Endodermal cell (in vitro differentiated cells): ENCODE measurements around the gene ZNF618. TPM values are rescaled to one million over a fixed set of nuclear protein-coding genes. Genes with fewer than 3 reads are reported as not detected.

Source experiments
- DNase-seq: peaks from one replicate; pipeline ENCODE4 v3.0.0-alpha.2; 2017
- H3K27ac ChIP-seq: 2 replicates; pipeline ENCODE4 v1.5.1; 2013; ENCODE audit warnings: mild to moderate bottlenecking, low read depth, low read length, moderate library complexity
- H3K27me3 ChIP-seq: 2 replicates; pipeline ENCODE4 v1.6.1; 2013; ENCODE audit warnings: mild to moderate bottlenecking, low read length, moderate library complexity; ENCODE audit not compliant: insufficient read depth, control insufficient read depth, poor library complexity, severe bottlenecking
- H3K36me3 ChIP-seq: 2 replicates; pipeline ENCODE4 v1.7.0; 2013; ENCODE audit warnings: mild to moderate bottlenecking, low read length, moderate library complexity; ENCODE audit not compliant: control insufficient read depth, insufficient read depth
- H3K4me1 ChIP-seq: one replicate; pipeline ENCODE4 v1.7.0; 2013; ENCODE audit warnings: low read length; ENCODE audit not compliant: control insufficient read depth, insufficient read depth
- H3K4me3 ChIP-seq: 2 replicates; pipeline ENCODE4 v1.5.1; 2013; ENCODE audit warnings: mild to moderate bottlenecking, low read length, moderate library complexity
- H3K9ac ChIP-seq: 2 replicates; pipeline ENCODE4 v1.6.1; 2013; ENCODE audit warnings: mild to moderate bottlenecking, low read length, moderate library complexity; ENCODE audit not compliant: poor library complexity, severe bottlenecking; ENCODE audit errors: extremely low read depth
- H3K9me3 ChIP-seq: 2 replicates; pipeline ENCODE4 v1.6.1; 2013; ENCODE audit warnings: mild to moderate bottlenecking, low read length, moderate library complexity; ENCODE audit not compliant: control insufficient read depth
- H3K27ac Mint-ChIP-seq: 2 replicates; pipeline ENCODE4 v1.8.0; 2020; ENCODE audit warnings: mixed read lengths
- H3K27me3 Mint-ChIP-seq: 2 replicates; pipeline ENCODE4 v1.8.0; 2021; ENCODE audit warnings: mild to moderate bottlenecking, mixed read lengths; ENCODE audit not compliant: insufficient read depth
- H3K36me3 Mint-ChIP-seq: 2 replicates; pipeline ENCODE4 v1.8.0; 2020; ENCODE audit warnings: low read depth, mixed read lengths
- H3K4me1 Mint-ChIP-seq: 2 replicates; pipeline ENCODE4 v1.8.0; 2020; ENCODE audit warnings: mixed read lengths
- H3K4me3 Mint-ChIP-seq: 2 replicates; pipeline ENCODE4 v1.8.0; 2020; ENCODE audit warnings: mild to moderate bottlenecking, moderate library complexity, mixed read lengths
- H3K9me3 Mint-ChIP-seq: 2 replicates; pipeline ENCODE4 v1.8.0; 2020; ENCODE audit warnings: mild to moderate bottlenecking, mixed read lengths
- WGBS, 2 experiments: methylation state at CpG; one replicate each; pipeline versions ENCODE4 v1.1.5 to v1.1.7; 2013; ENCODE audit warnings: missing lambda C conversion rate in 2 of 2, mixed read lengths in 1 of 2; ENCODE audit not compliant: insufficient coverage in 1 of 2, insufficient read length in 1 of 2; 5-methylcytosine and 5-hydroxymethylcytosine counted together
- total RNA-seq, 2 donors: library from RNA; stranded (reverse); fragmentation: NEBNext Ultra II Directional in 1 of 2; extraction: Animal tissue kit (Norgen Biotek cat#: 25700) in 1 of 2; gene quantifications; 2 replicates in 1 of 2; 3 replicates in 1 of 2; pipeline ENCODE4 v1.2.1, GENCODE V29; 2021
- TF ChIP-seq, protein P1 (sequence below): fragments of 200-600 bp; sonication (generic); conservative IDR thresholded peaks from 2 replicates; pipeline ENCODE4 v1.5.0; 2021; ENCODE audit warnings: antibody characterized with exemption, mild to moderate bottlenecking

ZNF618 gene
- total RNA-seq, 2 donors from 2014 or later, result 34.5 to 37.5 TPM

DNA sequence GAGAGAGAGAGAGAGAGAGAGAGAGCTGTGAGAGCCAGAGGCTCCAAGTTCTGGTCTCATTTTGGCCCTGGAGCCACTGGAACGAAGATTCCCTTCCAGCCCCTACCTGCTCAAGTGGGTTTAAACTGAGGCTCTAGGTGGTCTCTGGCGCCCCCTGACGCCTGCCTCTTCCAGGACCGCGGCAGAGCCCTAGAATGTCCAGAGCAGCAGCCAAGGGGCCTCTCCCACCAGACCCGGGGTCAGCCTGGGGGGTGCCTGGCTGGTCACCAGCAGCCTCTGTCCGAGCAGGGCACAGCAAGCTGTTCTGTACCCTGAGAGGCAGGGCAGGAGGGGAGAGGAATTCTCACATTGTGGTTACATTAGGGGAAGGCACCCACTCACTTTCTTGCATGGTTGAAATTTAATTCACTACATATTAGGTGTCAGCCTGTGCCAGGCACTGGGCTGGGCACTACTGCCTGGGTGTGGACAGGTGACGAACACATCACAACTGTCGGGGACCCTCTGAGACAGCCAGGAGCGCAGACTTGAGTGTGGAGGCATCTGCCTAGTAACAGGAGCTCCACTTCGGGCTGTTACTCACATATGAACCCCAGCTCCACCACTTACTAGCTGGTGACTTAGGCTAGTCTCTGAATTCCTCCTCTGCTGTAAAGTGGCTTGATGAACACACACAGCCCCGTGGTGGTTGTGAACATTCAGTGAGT lies 157.4 kb downstream of the ZNF618 start:
- no peak overlapping the region for H3K4me3 Mint-ChIP-seq
- Histone ChIP-seq H3K27ac (no peak overlapping the region), H3K9me3 (no peaks in the 10 kb centered on the region), H3K4me3 (no peak overlapping the region), H3K36me3 (peaks cover 43% of the 10 kb centered on the region), H3K4me1 (no peaks in the 10 kb centered on the region), H3K27me3 (no peaks in the 10 kb centered on the region), H3K9ac (no peak overlapping the region)
- H3K27me3 Mint-ChIP-seq, result no peaks in the 10 kb centered on the region
- peak overlapping the region; percentile 61 for H3K27ac Mint-ChIP-seq
- TF ChIP-seq, protein P1, sequence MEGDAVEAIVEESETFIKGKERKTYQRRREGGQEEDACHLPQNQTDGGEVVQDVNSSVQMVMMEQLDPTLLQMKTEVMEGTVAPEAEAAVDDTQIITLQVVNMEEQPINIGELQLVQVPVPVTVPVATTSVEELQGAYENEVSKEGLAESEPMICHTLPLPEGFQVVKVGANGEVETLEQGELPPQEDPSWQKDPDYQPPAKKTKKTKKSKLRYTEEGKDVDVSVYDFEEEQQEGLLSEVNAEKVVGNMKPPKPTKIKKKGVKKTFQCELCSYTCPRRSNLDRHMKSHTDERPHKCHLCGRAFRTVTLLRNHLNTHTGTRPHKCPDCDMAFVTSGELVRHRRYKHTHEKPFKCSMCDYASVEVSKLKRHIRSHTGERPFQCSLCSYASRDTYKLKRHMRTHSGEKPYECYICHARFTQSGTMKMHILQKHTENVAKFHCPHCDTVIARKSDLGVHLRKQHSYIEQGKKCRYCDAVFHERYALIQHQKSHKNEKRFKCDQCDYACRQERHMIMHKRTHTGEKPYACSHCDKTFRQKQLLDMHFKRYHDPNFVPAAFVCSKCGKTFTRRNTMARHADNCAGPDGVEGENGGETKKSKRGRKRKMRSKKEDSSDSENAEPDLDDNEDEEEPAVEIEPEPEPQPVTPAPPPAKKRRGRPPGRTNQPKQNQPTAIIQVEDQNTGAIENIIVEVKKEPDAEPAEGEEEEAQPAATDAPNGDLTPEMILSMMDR, result peak; percentile 80
- peak; percentile 87 for DNase-seq
- H3K4me1 Mint-ChIP-seq, result no peaks in the 10 kb centered on the region
- H3K36me3 Mint-ChIP-seq, result peaks cover 57% of the 10 kb centered on the region
- no peaks in the 10 kb centered on the region for H3K9me3 Mint-ChIP-seq
- 75 to 100% methylated on average over 3 to 12 of the region's 12 CpGs for WGBS, 2 experiments

DNA sequence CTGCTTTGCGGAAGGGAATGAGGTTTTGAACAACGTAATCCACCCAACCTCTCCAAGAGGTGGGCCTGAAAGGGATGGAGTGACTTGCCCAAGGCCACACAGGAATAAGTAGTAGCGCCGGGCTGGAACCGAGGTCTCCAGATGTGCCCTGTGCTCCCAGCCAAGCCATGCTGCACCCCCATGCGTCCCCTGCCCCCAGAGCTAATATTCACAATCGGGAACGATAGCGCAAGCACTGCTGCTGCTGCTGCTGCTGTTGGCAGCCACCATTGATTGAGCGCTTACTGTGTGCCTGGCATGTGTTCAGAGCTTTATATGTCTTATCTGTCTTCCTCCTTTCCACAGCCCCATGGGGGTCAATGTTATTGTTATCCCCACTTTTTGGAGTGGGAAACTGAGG lies 158.1 kb downstream of the ZNF618 start:
- H3K4me3 Mint-ChIP-seq, result no peak overlapping the region
- no peak overlapping the region for H3K27ac Mint-ChIP-seq
- Histone ChIP-seq H3K36me3 (peaks cover 47% of the 10 kb centered on the region), H3K4me3 (no peak overlapping the region), H3K9me3 (no peaks in the 10 kb centered on the region), H3K9ac (no peak overlapping the region), H3K27ac (no peak overlapping the region), H3K27me3 (no peaks in the 10 kb centered on the region), H3K4me1 (no peaks in the 10 kb centered on the region)
- H3K4me1 Mint-ChIP-seq, result no peaks in the 10 kb centered on the region
- WGBS, 2 experiments, result 96 to 100% methylated on average over 5 to 10 of the region's 10 CpGs
- DNase-seq, result peak; percentile 13
- TF ChIP-seq, protein P1, result no peak
- peaks cover 58% of the 10 kb centered on the region for H3K36me3 Mint-ChIP-seq
- no peaks in the 10 kb centered on the region for H3K27me3 Mint-ChIP-seq
- no peaks in the 10 kb centered on the region for H3K9me3 Mint-ChIP-seq

DNA sequence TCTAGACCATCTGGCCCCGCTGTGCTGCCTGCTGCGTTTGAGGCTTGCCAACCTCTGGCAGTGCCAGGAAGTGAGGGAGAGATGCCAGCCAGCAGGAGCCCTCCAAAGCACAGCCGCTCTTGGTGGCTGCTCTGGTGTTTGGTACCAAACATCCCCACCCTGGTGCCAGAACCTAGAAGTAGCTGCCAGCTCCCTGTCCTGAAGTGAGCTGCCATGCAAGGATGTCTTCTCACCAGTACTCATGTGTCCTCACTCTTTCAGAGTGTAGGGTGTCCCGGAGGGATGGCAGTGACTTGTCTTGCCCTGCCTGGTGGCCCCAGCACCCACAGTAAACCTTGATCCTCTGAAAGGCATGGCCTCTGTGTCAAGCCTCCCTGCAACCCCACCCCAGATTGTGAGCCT lies 158.6 kb downstream of the ZNF618 start:
- Histone ChIP-seq H3K4me1 (no peaks in the 10 kb centered on the region), H3K9me3 (no peaks in the 10 kb centered on the region), H3K27ac (no peak overlapping the region), H3K4me3 (no peak overlapping the region), H3K36me3 (peaks cover 51% of the 10 kb centered on the region), H3K9ac (no peak overlapping the region), H3K27me3 (no peaks in the 10 kb centered on the region)
- no peak overlapping the region for H3K27ac Mint-ChIP-seq
- TF ChIP-seq, protein P1, result no peak
- peak; percentile 31 for DNase-seq
- no peaks in the 10 kb centered on the region for H3K4me1 Mint-ChIP-seq
- H3K36me3 Mint-ChIP-seq, result peaks cover 57% of the 10 kb centered on the region
- WGBS, 2 experiments, result 94 to 95% methylated on average over 4 of the region's 4 CpGs
- H3K9me3 Mint-ChIP-seq, result no peaks in the 10 kb centered on the region
- H3K27me3 Mint-ChIP-seq, result no peaks in the 10 kb centered on the region
- no peak overlapping the region for H3K4me3 Mint-ChIP-seq
